K562 (cell line): ENCODE measurements around the gene ZFPM1. TPM values are rescaled to one million over a fixed set of nuclear protein-coding genes. Genes with fewer than 3 reads are reported as not detected.

Experiments
- ADNP ChIP-seq: fragments of 200-800 bp; sonication (Bioruptor generic); IDR thresholded peaks from 2 replicates; pipeline ENCODE4 v1.6.1; 2016; ENCODE audit warnings: missing genetic modification characterization, missing compliant biosample characterization
- BACH1 ChIP-seq: fragments of 200-800 bp; sonication (Bioruptor generic); IDR thresholded peaks from 2 replicates; pipeline ENCODE4 v1.6.1; 2016; ENCODE audit warnings: missing genetic modification characterization, missing compliant biosample characterization
- CHD4 ChIP-seq: fragments of 200-600 bp; sonication (generic); IDR thresholded peaks from 3 replicates; pipeline ENCODE4 v1.6.1; 2012; ENCODE audit warnings: low read depth, mild to moderate bottlenecking, mixed read lengths, low read length, inconsistent platforms; ENCODE audit not compliant: insufficient read depth, insufficient replicate concordance, poor library complexity, severe bottlenecking
- GTF2A2 ChIP-seq: IDR thresholded peaks from 2 replicates; pipeline ENCODE4 v1.6.1; 2016; ENCODE audit warnings: mild to moderate bottlenecking, missing genetic modification characterization, missing compliant biosample characterization
- HMGXB4 ChIP-seq: sonication (generic); formaldehyde crosslinking; IDR thresholded peaks from 2 replicates; pipeline ENCODE4 v1.8.1; 2023; ENCODE audit warnings: mild to moderate bottlenecking, missing genetic modification reagents
- MTA2 ChIP-seq: fragments of 450-650 bp; IDR thresholded peaks from 2 replicates; pipeline ENCODE4 v1.6.1; 2016; ENCODE audit warnings: low read depth
- NFE2L1 ChIP-seq: fragments of 450-650 bp; IDR thresholded peaks from 2 replicates; pipeline ENCODE4 v1.6.1; 2016; ENCODE audit warnings: missing genetic modification characterization, low read depth, mild to moderate bottlenecking, missing compliant biosample characterization, moderate library complexity, borderline replicate concordance
- RB1 ChIP-seq: fragments of 450-650 bp; IDR thresholded peaks from 2 replicates; pipeline ENCODE4 v1.6.1; 2017; ENCODE audit warnings: low read depth, mild to moderate bottlenecking
- SIN3A ChIP-seq, 2 experiments: fragments of 150-350 bp in 1 of 2; IDR thresholded peaks; 2 replicates each; pipeline ENCODE4 v1.6.1; 2011 to 2016; ENCODE audit warnings: borderline replicate concordance in 2 of 2, low read depth in 2 of 2, low read length in 2 of 2, mild to moderate bottlenecking in 2 of 2, moderate library complexity in 2 of 2; ENCODE audit not compliant: control insufficient read depth in 1 of 2
- SRF ChIP-seq, 2 experiments: fragments of 250-450, 450-650 bp in 1 of 2; sonication (Bioruptor Pico) in 1 of 2; sonication (generic) in 1 of 2; formaldehyde crosslinking; IDR thresholded peaks; 2 replicates each; pipeline versions ENCODE4 v1.5.0 to v1.5.1; 2020 to 2022; ENCODE audit warnings: mild to moderate bottlenecking in 1 of 2, missing genetic modification reagents in 1 of 2
- TRIM25 ChIP-seq: fragments of 450-650 bp; IDR thresholded peaks from 2 replicates; pipeline ENCODE4 v1.7.0; 2016; ENCODE audit warnings: borderline replicate concordance
- ZNF140 ChIP-seq: fragments of 250-450 bp; sonication (Bioruptor Pico); IDR thresholded peaks from 2 replicates; pipeline ENCODE4 v1.8.0; 2021; ENCODE audit warnings: moderate library complexity, mild to moderate bottlenecking, inconsistent platforms
- ZNF311 ChIP-seq: fragments of 250-450 bp; sonication (Bioruptor Pico); IDR thresholded peaks from 2 replicates; pipeline ENCODE4 v1.4.0; 2020; ENCODE audit warnings: mild to moderate bottlenecking, moderate library complexity
- ZNF354B ChIP-seq: fragments of 250-450 bp; sonication (Bioruptor Pico); IDR thresholded peaks from 2 replicates; pipeline ENCODE4 v1.4.0; 2020
- polyA plus RNA-seq, 8 experiments: library from polyadenylated mRNA; depleted of rRNA in 4 of 8; stranded (reverse) in 5 of 8; unstranded in 3 of 8; fragments of >200 nt; fragmentation: Nextera tagmentation in 2 of 8; fragmentation: Illumina TruSeq in 1 of 8; extraction: Ambion mirVana in 2 of 8; extraction: Trizol in 1 of 8; gene quantifications; 2 replicates each; pipeline versions ENCODE4 v1.2.1 to v1.2.3, GENCODE V29; 2011 to 2014; ENCODE audit warnings: inconsistent platforms in 1 of 8, missing spikeins in 1 of 8
- total RNA-seq, 7 experiments: library from RNA; depleted of rRNA in 6 of 7; stranded (reverse); fragments of >200 nt in 6 of 7; fragmentation: Illumina TruSeq in 2 of 7; extraction: Trizol in 2 of 7; gene quantifications; 2 replicates each; pipeline versions ENCODE4 v1.2.1 to v1.2.3, GENCODE V29; 2011 to 2021; ENCODE audit warnings: low replicate concordance in 1 of 7
- TF ChIP-seq, protein P1 (sequence below): fragments of 250-450 bp; sonication (Bioruptor Pico); IDR thresholded peaks from 2 replicates; pipeline ENCODE4 v1.5.0; 2021
- TF ChIP-seq, protein P2 (sequence below): sonication (generic); formaldehyde crosslinking; IDR thresholded peaks from 2 replicates; pipeline ENCODE4 v1.8.0; 2023; ENCODE audit warnings: mild to moderate bottlenecking, missing genetic modification reagents
- TF ChIP-seq, protein P3 (sequence below): fragments of 450-650 bp; formaldehyde crosslinking; IDR thresholded peaks from 2 replicates; pipeline ENCODE4 v1.4.0; 2020; ENCODE audit warnings: mild to moderate bottlenecking, moderate library complexity

The ZFPM1 gene
- total and polyA plus RNA-seq, 9 of the 15 experiments (the other 6 are each of a cell fraction or from before 2014, with no cell fraction given): 0.03 to 35.9 (median 1.4) TPM

GRCh38 chr16:88473666-88474534 lies 20.8 kb downstream of the ZFPM1 start (continued):
- TF ChIP-seq, protein P1, sequence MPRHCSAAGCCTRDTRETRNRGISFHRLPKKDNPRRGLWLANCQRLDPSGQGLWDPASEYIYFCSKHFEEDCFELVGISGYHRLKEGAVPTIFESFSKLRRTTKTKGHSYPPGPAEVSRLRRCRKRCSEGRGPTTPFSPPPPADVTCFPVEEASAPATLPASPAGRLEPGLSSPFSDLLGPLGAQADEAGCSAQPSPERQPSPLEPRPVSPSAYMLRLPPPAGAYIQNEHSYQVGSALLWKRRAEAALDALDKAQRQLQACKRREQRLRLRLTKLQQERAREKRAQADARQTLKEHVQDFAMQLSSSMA (CRISPR knock-in tag): no peak
- TF ChIP-seq, protein P2, sequence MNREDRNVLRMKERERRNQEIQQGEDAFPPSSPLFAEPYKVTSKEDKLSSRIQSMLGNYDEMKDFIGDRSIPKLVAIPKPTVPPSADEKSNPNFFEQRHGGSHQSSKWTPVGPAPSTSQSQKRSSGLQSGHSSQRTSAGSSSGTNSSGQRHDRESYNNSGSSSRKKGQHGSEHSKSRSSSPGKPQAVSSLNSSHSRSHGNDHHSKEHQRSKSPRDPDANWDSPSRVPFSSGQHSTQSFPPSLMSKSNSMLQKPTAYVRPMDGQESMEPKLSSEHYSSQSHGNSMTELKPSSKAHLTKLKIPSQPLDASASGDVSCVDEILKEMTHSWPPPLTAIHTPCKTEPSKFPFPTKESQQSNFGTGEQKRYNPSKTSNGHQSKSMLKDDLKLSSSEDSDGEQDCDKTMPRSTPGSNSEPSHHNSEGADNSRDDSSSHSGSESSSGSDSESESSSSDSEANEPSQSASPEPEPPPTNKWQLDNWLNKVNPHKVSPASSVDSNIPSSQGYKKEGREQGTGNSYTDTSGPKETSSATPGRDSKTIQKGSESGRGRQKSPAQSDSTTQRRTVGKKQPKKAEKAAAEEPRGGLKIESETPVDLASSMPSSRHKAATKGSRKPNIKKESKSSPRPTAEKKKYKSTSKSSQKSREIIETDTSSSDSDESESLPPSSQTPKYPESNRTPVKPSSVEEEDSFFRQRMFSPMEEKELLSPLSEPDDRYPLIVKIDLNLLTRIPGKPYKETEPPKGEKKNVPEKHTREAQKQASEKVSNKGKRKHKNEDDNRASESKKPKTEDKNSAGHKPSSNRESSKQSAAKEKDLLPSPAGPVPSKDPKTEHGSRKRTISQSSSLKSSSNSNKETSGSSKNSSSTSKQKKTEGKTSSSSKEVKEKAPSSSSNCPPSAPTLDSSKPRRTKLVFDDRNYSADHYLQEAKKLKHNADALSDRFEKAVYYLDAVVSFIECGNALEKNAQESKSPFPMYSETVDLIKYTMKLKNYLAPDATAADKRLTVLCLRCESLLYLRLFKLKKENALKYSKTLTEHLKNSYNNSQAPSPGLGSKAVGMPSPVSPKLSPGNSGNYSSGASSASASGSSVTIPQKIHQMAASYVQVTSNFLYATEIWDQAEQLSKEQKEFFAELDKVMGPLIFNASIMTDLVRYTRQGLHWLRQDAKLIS (CRISPR knock-in tag): no peak
- no peak for TF ChIP-seq GTF2A2 (tag)
- TF ChIP-seq ZNF140: no peak
- TF ChIP-seq SRF (CRISPR knock-in tag; IDR thresholded peaks at IDR 0.05): no peak
- TF ChIP-seq RB1: peak; percentile 67
- no peak for TF ChIP-seq ZNF354B
- TF ChIP-seq HMGXB4 (CRISPR knock-in tag): no peak
- no peak for TF ChIP-seq NFE2L1 (tag)
- TF ChIP-seq BACH1 (tag): no peak
- no peak for TF ChIP-seq MTA2
- TF ChIP-seq, protein P3, sequence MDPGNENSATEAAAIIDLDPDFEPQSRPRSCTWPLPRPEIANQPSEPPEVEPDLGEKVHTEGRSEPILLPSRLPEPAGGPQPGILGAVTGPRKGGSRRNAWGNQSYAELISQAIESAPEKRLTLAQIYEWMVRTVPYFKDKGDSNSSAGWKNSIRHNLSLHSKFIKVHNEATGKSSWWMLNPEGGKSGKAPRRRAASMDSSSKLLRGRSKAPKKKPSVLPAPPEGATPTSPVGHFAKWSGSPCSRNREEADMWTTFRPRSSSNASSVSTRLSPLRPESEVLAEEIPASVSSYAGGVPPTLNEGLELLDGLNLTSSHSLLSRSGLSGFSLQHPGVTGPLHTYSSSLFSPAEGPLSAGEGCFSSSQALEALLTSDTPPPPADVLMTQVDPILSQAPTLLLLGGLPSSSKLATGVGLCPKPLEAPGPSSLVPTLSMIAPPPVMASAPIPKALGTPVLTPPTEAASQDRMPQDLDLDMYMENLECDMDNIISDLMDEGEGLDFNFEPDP (CRISPR knock-in tag): no peak
- peak; percentile 85 for TF ChIP-seq CHD4
- no peak for TF ChIP-seq ADNP
- TF ChIP-seq ZNF311 (CRISPR knock-in tag): no peak
- TF ChIP-seq SIN3A (IDR thresholded peaks at IDR 0.05; ENCODE audit: borderline replicate concordance in 2 of 2, control insufficient read depth in 1 of 2, low read depth in 2 of 2, low read length in 2 of 2): no peak
- TF ChIP-seq TRIM25: no peak
